ENCODE measurements around the gene COPS6.

COPS6 gene

GRCh38 chr7:100081535-100082102 lies 7.2 kb upstream of the COPS6 start, which contains the start of gene ZNF3 (continued):
- TF ChIP-seq KLF10 (tag by site-specific recombination; IDR thresholded peaks at IDR 0.05): peak; percentile 91
- TF ChIP-seq PATZ1 (tag by site-specific recombination; IDR thresholded peaks at IDR 0.05): peak; percentile 95
- TF ChIP-seq ZNF248 (tag by site-specific recombination; IDR thresholded peaks at IDR 0.05): no peak
- peak; percentile 82 for TF ChIP-seq GLIS2 (tag by site-specific recombination; IDR thresholded peaks at IDR 0.05)
- peak; percentile 94 for TF ChIP-seq EGR2 (tag by site-specific recombination; IDR thresholded peaks at IDR 0.05; ENCODE audit: low read depth)
- no peak for TF ChIP-seq TCF7L2 (IDR thresholded peaks at IDR 0.05; ENCODE audit: borderline replicate concordance, low read depth, low read length)
- TF ChIP-seq ZNF624 (tag by site-specific recombination; IDR thresholded peaks at IDR 0.05): no peak
- TF ChIP-seq ZNF335 (tag by site-specific recombination; conservative IDR thresholded peaks at IDR 0.05): no peak
- no peak for TF ChIP-seq ZNF146 (tag by site-specific recombination; IDR thresholded peaks at IDR 0.05)
- no peak for TF ChIP-seq ZNF202 (tag by site-specific recombination; IDR thresholded peaks at IDR 0.05; ENCODE audit: borderline replicate concordance)
- peak; percentile 98 for TF ChIP-seq ZSCAN30 (tag by site-specific recombination; IDR thresholded peaks at IDR 0.05)
- no peak for TF ChIP-seq ZNF175 (tag by site-specific recombination; IDR thresholded peaks at IDR 0.05)
- peak; percentile 64; the same call in 1 of the 2 replicates for TF ChIP-seq MZF1 (tag by site-specific recombination; IDR thresholded peaks at IDR 0.05; ENCODE audit: borderline replicate concordance)
- TF ChIP-seq ZSCAN4 (tag by site-specific recombination; IDR thresholded peaks at IDR 0.05): no peak
- no peak for TF ChIP-seq ZNF114 (tag by site-specific recombination; IDR thresholded peaks at IDR 0.05)
- TF ChIP-seq ZNF391 (tag by site-specific recombination; IDR thresholded peaks at IDR 0.05; ENCODE audit: borderline replicate concordance, low read depth): peak; percentile 85; the same call in 1 of the 2 replicates
- TF ChIP-seq ZNF501 (tag by site-specific recombination; IDR thresholded peaks at IDR 0.05): peak; percentile 96
- peak; percentile 59 for TF ChIP-seq IKZF3 (tag by site-specific recombination; IDR thresholded peaks at IDR 0.05)
- peak; percentile 97 for TF ChIP-seq ZBTB8A (tag by site-specific recombination; IDR thresholded peaks at IDR 0.05)
- peak; percentile 81; the same call in 1 of the 2 replicates for TF ChIP-seq BCL11B (tag by site-specific recombination; IDR thresholded peaks at IDR 0.05; ENCODE audit: low read depth)
- no peak for TF ChIP-seq ZNF530 (tag by site-specific recombination; IDR thresholded peaks at IDR 0.05; ENCODE audit: low read depth)
- no peak for TF ChIP-seq ZNF510 (tag by site-specific recombination; IDR thresholded peaks at IDR 0.05; ENCODE audit: insufficient replicate concordance)
- no peak for TF ChIP-seq ZNF701 (tag by site-specific recombination; IDR thresholded peaks at IDR 0.05)
- TF ChIP-seq INSM2 (tag by site-specific recombination; IDR thresholded peaks at IDR 0.05): no peak; the same call in 1 of the 2 replicates
- peak; percentile 65; the same call in 1 of the 2 replicates for TF ChIP-seq ZNF580 (tag by site-specific recombination; IDR thresholded peaks at IDR 0.05)
- no peak for TF ChIP-seq ZNF169 (tag by site-specific recombination; IDR thresholded peaks at IDR 0.05)
- no peak for TF ChIP-seq ZNF621 (tag by site-specific recombination; IDR thresholded peaks at IDR 0.05)
- TF ChIP-seq ZNF521 (tag by site-specific recombination; IDR thresholded peaks at IDR 0.05): no peak
- TF ChIP-seq ZNF473 (tag by site-specific recombination; IDR thresholded peaks at IDR 0.05): no peak
- peak; percentile 77 for TF ChIP-seq ZBTB44 (tag by site-specific recombination; IDR thresholded peaks at IDR 0.05)
- no peak for TF ChIP-seq ZNF366 (tag by site-specific recombination; conservative IDR thresholded peaks at IDR 0.05)
- TF ChIP-seq ZNF394 (tag by site-specific recombination; IDR thresholded peaks at IDR 0.05; ENCODE audit: borderline replicate concordance): peak; percentile 71
- no peak for TF ChIP-seq ZNF677 (tag by site-specific recombination; IDR thresholded peaks at IDR 0.05)
- TF ChIP-seq ZNF544 (tag by site-specific recombination; IDR thresholded peaks at IDR 0.05): no peak
- no peak for TF ChIP-seq ZNF138 (tag by site-specific recombination; IDR thresholded peaks at IDR 0.05; ENCODE audit: borderline replicate concordance)
- TF ChIP-seq ZNF10 (tag by site-specific recombination; IDR thresholded peaks at IDR 0.05): peak; percentile 67

Measured in HEK293 (cell line).